ENCODE results near the gene DHX35. TPM values are rescaled to one million over a fixed set of nuclear protein-coding genes. Genes with fewer than 3 reads are reported as not detected.

DHX35 gene
- total RNA-seq, 1 experiment from 2014 or later = 15.9 TPM

GRCh38 chr20:38982291-38982690 is 20.1 kb downstream of the DHX35 start:
- POLR2A ChIA-PET (ENCODE audit: low non-redundant PET) = interaction anchor here (0.7 kb wide), 1 partner anchor 56 kb away, joined by 7 read pairs; no protein-coding TSS in a partner anchor

GRCh38 chr20:38985060-38985459 is 22.9 kb downstream of the DHX35 start:
- no peaks in the 10 kb centered on the region for H3K27me3 ChIP-seq (replicated peaks; ENCODE audit: insufficient read depth, low read depth, low read length, poor library complexity)
- BruUV-seq (replicated peaks) = no TSS peak
- no peak for TF ChIP-seq EZH2 (IDR thresholded peaks at IDR 0.05; ENCODE audit: borderline replicate concordance, low read depth, low read length, poor library complexity, severe bottlenecking)
- no peak for TF ChIP-seq CTCF (conservative IDR thresholded peaks at IDR 0.05; ENCODE audit: low read depth, low read length)
- H3K9me3 ChIP-seq (ENCODE audit: low read depth, low read length, poor library complexity, severe bottlenecking) = no peaks in the 10 kb centered on the region
- DNase-seq (ENCODE audit: low spot score) = no peak
- ChIA-PET CTCF (no interaction called here), POLR2A (ENCODE audit: low non-redundant PET) (no interaction called here)
- intact Hi-C loops (cut with micrococcal nuclease; ENCODE audit: unreplicated experiment) = no loop called here
- H3K4me3 ChIP-seq (ENCODE audit: low read depth, low read length, poor library complexity, severe bottlenecking) = no peak overlapping the region
- H3K36me3 ChIP-seq (ENCODE audit: insufficient read depth, low read length, poor library complexity, severe bottlenecking) = peaks cover 4% of the 10 kb centered on the region
- peaks cover 36% of the 10 kb centered on the region for H3K4me1 ChIP-seq (ENCODE audit: insufficient read depth, low read length, poor library complexity, severe bottlenecking)
- peak overlapping the region; percentile 17 for H3K27ac ChIP-seq (ENCODE audit: low read depth, low read length, poor library complexity, severe bottlenecking)

More at GRCh38 chr20:38982291-38982690, 20.1 kb downstream of the DHX35 start:
- TF ChIP-seq EZH2 (IDR thresholded peaks at IDR 0.05; ENCODE audit: borderline replicate concordance, low read depth, low read length, poor library complexity, severe bottlenecking) (no peak), CTCF (conservative IDR thresholded peaks at IDR 0.05; ENCODE audit: low read depth, low read length) (no peak)
- intact Hi-C loops (cut with micrococcal nuclease; ENCODE audit: unreplicated experiment) = no loop called here
- Histone ChIP-seq H3K27ac (ENCODE audit: low read depth, low read length, poor library complexity, severe bottlenecking) (no peak overlapping the region), H3K36me3 (ENCODE audit: insufficient read depth, low read length, poor library complexity, severe bottlenecking) (no peaks in the 10 kb centered on the region), H3K4me1 (ENCODE audit: insufficient read depth, low read length, poor library complexity, severe bottlenecking) (peaks cover 30% of the 10 kb centered on the region), H3K27me3 (replicated peaks; ENCODE audit: insufficient read depth, low read depth, low read length, poor library complexity) (no peaks in the 10 kb centered on the region), H3K4me3 (ENCODE audit: low read depth, low read length, poor library complexity, severe bottlenecking) (no peak overlapping the region), H3K9me3 (ENCODE audit: low read depth, low read length, poor library complexity, severe bottlenecking) (no peaks in the 10 kb centered on the region)
- no TSS peak for BruUV-seq (replicated peaks)
- CTCF ChIA-PET = no interaction called here
- peak; percentile 3 for DNase-seq (ENCODE audit: low spot score)

DNA sequence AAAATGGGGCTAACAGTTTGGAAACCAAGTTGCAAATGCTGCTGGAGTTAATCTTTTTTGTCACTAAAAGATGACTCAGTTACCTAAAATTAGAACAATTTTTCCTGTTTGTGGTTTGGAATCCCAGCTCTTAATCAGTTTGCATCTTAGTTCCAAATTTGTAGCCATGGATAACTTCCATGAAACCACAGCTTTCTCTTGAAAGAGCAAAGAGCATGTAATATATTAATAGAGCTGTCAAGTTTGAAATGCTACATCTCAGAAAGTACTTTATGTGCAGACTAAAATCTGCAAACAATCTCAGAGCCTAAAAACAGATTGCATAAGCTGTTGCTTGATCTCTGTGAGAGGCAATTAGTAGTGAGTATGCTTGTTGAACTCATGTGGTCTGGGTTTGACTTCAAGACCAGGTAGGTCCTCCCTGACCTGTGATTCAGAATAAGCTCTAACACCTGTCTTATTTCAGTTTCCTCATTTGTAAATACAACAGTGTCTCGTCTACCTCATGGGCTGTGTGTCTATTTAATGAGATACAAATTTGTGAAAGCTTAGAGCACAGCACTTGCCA is 23.5 kb downstream of the DHX35 start:
- ChIA-PET CTCF (interaction anchor here (0.5 kb wide), 1 partner anchor 61 kb away, joined by 4 read pairs; no protein-coding TSS in a partner anchor), POLR2A (ENCODE audit: low non-redundant PET) (no interaction called here)
- Histone ChIP-seq H3K4me3 (ENCODE audit: low read depth, low read length, poor library complexity, severe bottlenecking) (no peak overlapping the region), H3K36me3 (ENCODE audit: insufficient read depth, low read length, poor library complexity, severe bottlenecking) (peaks cover 4% of the 10 kb centered on the region), H3K4me1 (ENCODE audit: insufficient read depth, low read length, poor library complexity, severe bottlenecking) (peaks cover 36% of the 10 kb centered on the region), H3K27ac (ENCODE audit: low read depth, low read length, poor library complexity, severe bottlenecking) (peak overlapping the region; percentile 17), H3K9me3 (ENCODE audit: low read depth, low read length, poor library complexity, severe bottlenecking) (no peaks in the 10 kb centered on the region), H3K27me3 (replicated peaks; ENCODE audit: insufficient read depth, low read depth, low read length, poor library complexity) (no peaks in the 10 kb centered on the region)
- BruUV-seq (replicated peaks) = no TSS peak
- intact Hi-C loops (cut with micrococcal nuclease; ENCODE audit: unreplicated experiment) = no loop called here
- TF ChIP-seq CTCF (conservative IDR thresholded peaks at IDR 0.05; ENCODE audit: low read depth, low read length) = no peak
- no peak for TF ChIP-seq EZH2 (IDR thresholded peaks at IDR 0.05; ENCODE audit: borderline replicate concordance, low read depth, low read length, poor library complexity, severe bottlenecking)
- peak; percentile 62 for DNase-seq (ENCODE audit: low spot score)

All from A673 (cell line).